ENCODE results near the gene SULT1A1.
"Not testable (repeated sequence)": the region's sequence is repeated elsewhere in the genome, so short reads cannot be mapped to it uniquely, and the experiment has no call there.

SULT1A1 gene

DNA sequence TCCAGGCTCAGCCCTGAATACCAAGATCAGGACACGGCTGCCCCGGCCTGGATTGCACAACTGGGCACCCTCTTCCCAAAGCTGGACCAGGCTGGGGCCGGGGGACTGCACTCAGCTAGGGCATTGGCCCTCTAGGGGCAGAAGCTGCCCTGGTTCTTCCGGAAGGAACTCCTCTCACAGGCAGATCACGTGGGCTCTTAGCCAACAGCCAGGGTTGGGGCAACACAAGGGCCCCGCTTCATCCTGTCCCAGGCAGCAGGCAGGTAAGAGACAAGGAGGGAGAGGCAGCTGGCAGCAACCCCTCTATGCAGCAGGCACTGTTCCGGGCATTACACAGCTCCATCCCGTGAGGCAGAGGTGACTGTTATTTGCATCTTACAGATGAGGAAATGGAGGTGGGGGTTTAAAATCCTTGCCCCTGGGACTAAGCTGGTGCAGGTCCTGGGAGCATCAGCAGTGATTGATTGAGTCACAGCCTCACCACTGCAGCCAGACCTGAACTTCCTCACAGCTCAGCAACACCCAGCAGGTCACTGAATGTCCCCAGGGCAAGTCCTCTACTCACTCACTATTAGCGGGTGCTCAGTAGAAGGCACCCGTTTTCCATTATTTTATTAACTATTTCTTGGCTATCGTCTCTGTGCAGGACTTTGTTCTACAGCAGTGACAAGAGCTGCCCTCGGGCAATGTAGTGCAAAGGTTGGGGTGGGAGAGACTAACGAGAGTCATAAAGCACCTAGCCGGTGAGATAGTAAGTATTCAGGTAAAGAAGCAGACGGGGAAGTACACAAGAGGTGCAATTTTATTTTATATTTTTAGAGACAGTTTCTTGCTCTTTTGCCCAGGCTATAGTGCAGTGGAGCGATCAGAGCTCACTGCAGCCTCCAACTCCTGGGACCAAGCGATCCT lies 10.2 kb downstream of the SULT1A1 start:
- H3K79me2 ChIP-seq (ENCODE audit: insufficient read depth, low read length); H3K9me3 ChIP-seq (ENCODE audit: insufficient read depth, low read depth, low read length); H3K9ac ChIP-seq (ENCODE audit: low read depth, low read length, poor library complexity, severe bottlenecking); H3K27me3 ChIP-seq (ENCODE audit: insufficient read depth, low read length, poor library complexity, severe bottlenecking); H3K4me2 ChIP-seq (ENCODE audit: low read depth, low read length, poor library complexity, severe bottlenecking); H3K36me3 ChIP-seq (ENCODE audit: insufficient read depth, low read length); H2AFZ ChIP-seq (ENCODE audit: low read length); H4K20me1 ChIP-seq (ENCODE audit: insufficient read depth, low read length, poor library complexity, severe bottlenecking); H3K4me3 ChIP-seq (ENCODE audit: low read length, poor library complexity, severe bottlenecking); H3K4me1 ChIP-seq (ENCODE audit: insufficient read depth, low read length, poor library complexity, severe bottlenecking); H3F3A ChIP-seq (ENCODE audit: low read depth); H3K9me2 ChIP-seq (replicated peaks; ENCODE audit: low read depth, low read length): not testable (repeated sequence)

DNA sequence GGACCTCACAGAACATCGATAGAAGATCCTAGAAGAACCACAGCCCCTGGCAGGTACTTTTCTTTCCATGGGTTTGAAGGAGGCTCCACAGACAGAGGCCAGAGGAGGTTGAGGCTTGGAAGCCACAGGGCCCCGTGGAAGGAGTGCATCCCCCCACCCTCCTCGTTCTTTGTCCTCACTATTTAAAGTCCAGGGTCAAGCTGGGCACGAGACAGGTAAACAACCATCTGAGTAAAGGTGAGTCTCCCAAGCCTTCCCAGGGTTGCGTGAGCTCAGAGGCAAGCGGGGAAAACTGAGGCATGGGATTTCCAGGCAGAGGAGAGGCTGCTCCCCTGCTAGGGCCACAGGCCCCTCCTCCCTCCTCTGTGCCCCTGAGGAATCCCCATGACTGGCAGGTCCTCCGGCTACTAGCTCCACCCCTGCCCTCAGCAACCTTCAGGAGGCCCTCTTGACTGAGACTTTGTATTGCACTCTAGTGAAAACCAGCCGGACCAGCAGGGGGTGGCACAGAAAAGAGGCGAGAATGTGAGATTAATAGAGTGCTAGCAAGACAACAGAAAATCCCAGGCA lies 12.1 kb downstream of the SULT1A1 start:
- Histone ChIP-seq H3K9me3 (ENCODE audit: insufficient read depth, low read depth, low read length) (no peaks in the 10 kb centered on the region), H3K9ac (ENCODE audit: low read depth, low read length, poor library complexity, severe bottlenecking) (no peak overlapping the region), H3K36me3 (ENCODE audit: insufficient read depth, low read length) (peaks cover 4% of the 10 kb centered on the region; the same call in 1 of the 2 replicates), H3K4me1 (ENCODE audit: insufficient read depth, low read length, poor library complexity, severe bottlenecking) (no peaks in the 10 kb centered on the region), H3K4me3 (ENCODE audit: low read length, poor library complexity, severe bottlenecking) (no peak overlapping the region), H3K4me2 (ENCODE audit: low read depth, low read length, poor library complexity, severe bottlenecking) (no peak overlapping the region), H4K20me1 (ENCODE audit: insufficient read depth, low read length, poor library complexity, severe bottlenecking) (no peaks in the 10 kb centered on the region), H3K27me3 (ENCODE audit: insufficient read depth, low read length, poor library complexity, severe bottlenecking) (no peaks in the 10 kb centered on the region), H2AFZ (ENCODE audit: low read length) (no peak overlapping the region), H3K9me2 (replicated peaks; ENCODE audit: low read depth, low read length) (no peaks in the 10 kb centered on the region), H3F3A (ENCODE audit: low read depth) (no peaks in the 10 kb centered on the region), H3K79me2 (ENCODE audit: insufficient read depth, low read length) (no peaks in the 10 kb centered on the region)
- TF ChIP-seq, protein P1, sequence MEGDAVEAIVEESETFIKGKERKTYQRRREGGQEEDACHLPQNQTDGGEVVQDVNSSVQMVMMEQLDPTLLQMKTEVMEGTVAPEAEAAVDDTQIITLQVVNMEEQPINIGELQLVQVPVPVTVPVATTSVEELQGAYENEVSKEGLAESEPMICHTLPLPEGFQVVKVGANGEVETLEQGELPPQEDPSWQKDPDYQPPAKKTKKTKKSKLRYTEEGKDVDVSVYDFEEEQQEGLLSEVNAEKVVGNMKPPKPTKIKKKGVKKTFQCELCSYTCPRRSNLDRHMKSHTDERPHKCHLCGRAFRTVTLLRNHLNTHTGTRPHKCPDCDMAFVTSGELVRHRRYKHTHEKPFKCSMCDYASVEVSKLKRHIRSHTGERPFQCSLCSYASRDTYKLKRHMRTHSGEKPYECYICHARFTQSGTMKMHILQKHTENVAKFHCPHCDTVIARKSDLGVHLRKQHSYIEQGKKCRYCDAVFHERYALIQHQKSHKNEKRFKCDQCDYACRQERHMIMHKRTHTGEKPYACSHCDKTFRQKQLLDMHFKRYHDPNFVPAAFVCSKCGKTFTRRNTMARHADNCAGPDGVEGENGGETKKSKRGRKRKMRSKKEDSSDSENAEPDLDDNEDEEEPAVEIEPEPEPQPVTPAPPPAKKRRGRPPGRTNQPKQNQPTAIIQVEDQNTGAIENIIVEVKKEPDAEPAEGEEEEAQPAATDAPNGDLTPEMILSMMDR (conservative IDR thresholded peaks at IDR 0.05; ENCODE audit: low read length): peak; percentile 32; the same call in 1 of the 2 replicates
- TF ChIP-seq EZH2phosphoT487 (IDR thresholded peaks at IDR 0.05; ENCODE audit: borderline replicate concordance): no peak

DNA sequence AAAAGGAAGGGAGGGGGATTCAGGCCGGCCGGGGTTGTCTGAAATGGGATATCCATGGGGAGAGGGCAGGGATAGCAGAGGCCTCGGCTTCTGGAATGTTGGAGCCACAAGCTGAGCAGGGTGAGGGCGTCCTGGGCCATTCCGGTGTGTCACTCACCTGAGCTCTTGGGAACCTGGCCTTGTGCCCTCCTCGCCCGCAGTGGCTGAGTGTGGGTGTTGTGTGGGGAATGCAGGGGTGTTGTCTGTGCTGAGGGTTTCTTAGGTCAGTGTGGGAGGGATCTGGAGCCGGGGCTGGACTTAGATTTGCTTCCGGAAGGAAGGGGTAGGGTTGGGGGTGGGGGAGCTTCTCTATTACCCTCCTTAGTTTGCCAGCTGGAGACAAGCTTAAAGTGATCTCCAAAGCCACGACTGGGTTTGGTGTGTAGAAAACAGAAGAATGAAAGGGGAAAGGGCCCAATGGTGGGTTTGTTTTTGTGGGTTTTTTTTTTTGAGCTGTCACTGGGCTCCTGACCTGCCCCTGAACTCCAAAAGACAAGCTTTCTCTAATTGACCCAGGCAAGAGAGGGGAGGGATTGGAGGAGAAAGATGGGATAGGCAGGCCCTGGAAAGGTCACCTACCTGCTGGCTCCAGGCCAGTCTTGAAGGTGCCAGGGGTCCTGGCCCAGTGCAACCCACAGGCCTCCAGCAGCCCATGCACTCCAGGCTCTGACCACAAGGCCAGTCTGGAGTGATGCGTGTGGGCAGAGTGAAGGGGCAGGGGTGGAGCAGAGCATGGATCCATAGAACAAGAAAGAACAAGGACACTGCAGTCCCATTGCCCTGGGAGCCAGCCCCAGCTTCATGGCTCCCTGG lies 12.8 kb downstream of the SULT1A1 start, which contains the start of gene SULT1A2:
TSS of gene SULT1A2 (minus strand) at position 211 of the 852 bp plus-strand sequence. CDS start 1,120 bp downstream, outside the sequence.
- H3K9me3 ChIP-seq (ENCODE audit: insufficient read depth, low read depth, low read length): no peaks in the 10 kb centered on the region
- H3F3A ChIP-seq (ENCODE audit: low read depth): no peaks in the 10 kb centered on the region
- no peak within 1 kb of the TSS for H3K4me3 ChIP-seq (ENCODE audit: low read length, poor library complexity, severe bottlenecking)
- H3K36me3 ChIP-seq (ENCODE audit: insufficient read depth, low read length): peaks cover 11% of the 10 kb centered on the region; the same call in 1 of the 2 replicates
- H3K9me2 ChIP-seq (replicated peaks; ENCODE audit: low read depth, low read length): no peaks in the 10 kb centered on the region
- H2AFZ ChIP-seq (ENCODE audit: low read length): no peak within 1 kb of the TSS
- H3K79me2 ChIP-seq (ENCODE audit: insufficient read depth, low read length): no peaks in the 10 kb centered on the region
- H4K20me1 ChIP-seq (ENCODE audit: insufficient read depth, low read length, poor library complexity, severe bottlenecking): no peaks in the 10 kb centered on the region
- no peak within 1 kb of the TSS for H3K9ac ChIP-seq (ENCODE audit: low read depth, low read length, poor library complexity, severe bottlenecking)
- TF ChIP-seq EZH2phosphoT487 (IDR thresholded peaks at IDR 0.05; ENCODE audit: borderline replicate concordance): no peak
- TF ChIP-seq, protein P1 (conservative IDR thresholded peaks at IDR 0.05; ENCODE audit: low read length): no peak
- no peaks in the 10 kb centered on the region for H3K4me1 ChIP-seq (ENCODE audit: insufficient read depth, low read length, poor library complexity, severe bottlenecking)
- no peaks in the 10 kb centered on the region for H3K27me3 ChIP-seq (ENCODE audit: insufficient read depth, low read length, poor library complexity, severe bottlenecking)
- no peak within 1 kb of the TSS for H3K4me2 ChIP-seq (ENCODE audit: low read depth, low read length, poor library complexity, severe bottlenecking)
